T-helper 17 cell (primary cell): Measurements from ENCODE around the gene SLC9C2. TPM values are rescaled to one million over a fixed set of nuclear protein-coding genes. Genes with fewer than 3 reads are reported as not detected.
"Not testable (repeated sequence)": the region's sequence is repeated elsewhere in the genome, so short reads cannot be mapped to it uniquely, and the experiment has no call there.

ENCODE experiments used
- ATAC-seq: fragments of 150-1000 bp; cut with Tn5 transposase; 2 replicates; pipeline ENCODE4 v1.10.0; 2021; ENCODE audit warnings: mild to moderate bottlenecking, moderate library complexity
- DNase-seq, 3 donors: peaks; one replicate each; pipeline versions ENCODE4 v3.0.0 to v3.0.0-alpha.2; 2020 to 2021
- H3K9me3 ChIP-seq: one replicate; pipeline ENCODE4 v1.7.0; 2013; ENCODE audit warnings: low read length, mild to moderate bottlenecking; ENCODE audit not compliant: control insufficient read depth, poor library complexity, severe bottlenecking
- H3K27ac Mint-ChIP-seq: one replicate; pipeline ENCODE4 v1.8.0; 2022; ENCODE audit warnings: mild to moderate bottlenecking, moderate library complexity, mixed read lengths
- H3K27me3 Mint-ChIP-seq: one replicate; pipeline ENCODE4 v1.8.0; 2022; ENCODE audit warnings: mixed read lengths
- H3K36me3 Mint-ChIP-seq: one replicate; pipeline ENCODE4 v1.8.0; 2022; ENCODE audit warnings: low read depth, mixed read lengths
- H3K4me1 Mint-ChIP-seq: one replicate; pipeline ENCODE4 v1.8.0; 2022; ENCODE audit warnings: mild to moderate bottlenecking, mixed read lengths
- H3K4me3 Mint-ChIP-seq: one replicate; pipeline ENCODE4 v1.8.0; 2022; ENCODE audit warnings: mild to moderate bottlenecking, moderate library complexity, mixed read lengths
- total RNA-seq, 4 donors: library from RNA in 2 of 4; stranded (reverse) in 2 of 4; gene quantifications; one replicate each; pipeline ENCODE4 v1.2.3 and lab custom pipeline; 2022 to 2026

Gene SLC9C2
- total RNA-seq, 2 donors from 2014 or later: not detected

DNA sequence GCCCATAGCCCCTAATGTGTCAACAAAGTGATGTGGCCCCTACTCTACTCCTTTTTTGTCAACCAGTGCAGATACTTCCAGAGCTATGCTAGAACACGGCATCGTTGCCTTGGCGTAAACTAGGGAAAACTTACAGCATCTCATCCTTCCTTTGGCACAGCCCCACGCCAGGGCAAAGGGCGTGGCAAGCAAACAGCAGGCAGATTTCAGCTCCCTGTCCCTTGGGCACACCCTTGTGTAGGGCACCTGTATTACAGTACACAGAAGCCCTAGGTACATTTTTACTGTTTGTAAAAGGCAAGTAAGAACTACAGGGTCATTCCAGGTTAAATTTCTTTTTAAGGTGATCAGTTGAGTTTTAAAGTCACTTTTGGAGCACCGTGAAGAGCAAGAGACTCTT, 96.4 kb downstream of the SLC9C2 start:
- Mint-ChIP-seq H3K4me3 (no peak overlapping the region), H3K4me1 (peaks cover 4% of the 10 kb centered on the region), H3K27ac (no peak overlapping the region), H3K27me3 (peaks cover 9% of the 10 kb centered on the region), H3K36me3 (no peaks in the 10 kb centered on the region)
- no peak for ATAC-seq
- no peaks in the 10 kb centered on the region for H3K9me3 ChIP-seq
- no peak for DNase-seq

DNA sequence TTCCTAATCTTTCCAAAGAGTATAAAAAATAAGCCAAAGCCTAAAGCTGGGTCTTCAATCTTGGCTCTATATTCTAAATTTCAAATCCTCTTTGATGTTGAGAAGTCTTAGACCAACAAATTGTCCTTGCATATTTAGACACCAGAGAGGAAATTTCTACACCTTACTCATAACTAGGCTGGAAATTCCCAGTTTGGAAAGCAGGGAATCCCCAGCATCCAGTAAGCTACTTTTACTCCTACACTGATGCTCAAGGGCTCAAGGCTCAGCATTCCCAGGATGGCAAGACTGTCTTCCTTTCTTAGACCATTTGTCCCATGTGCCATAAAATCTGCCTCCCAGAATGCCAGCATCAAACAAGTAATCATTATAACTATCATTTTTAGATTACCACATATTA, 97.5 kb downstream of the SLC9C2 start:
- DNase-seq (no peak), ATAC-seq (no peak)
- no peak overlapping the region for H3K4me3 Mint-ChIP-seq
- H3K4me1 Mint-ChIP-seq: peaks cover 4% of the 10 kb centered on the region
- no peaks in the 10 kb centered on the region for H3K9me3 ChIP-seq
- peaks cover 9% of the 10 kb centered on the region for H3K27me3 Mint-ChIP-seq
- H3K27ac Mint-ChIP-seq: no peak overlapping the region
- H3K36me3 Mint-ChIP-seq: no peaks in the 10 kb centered on the region

DNA sequence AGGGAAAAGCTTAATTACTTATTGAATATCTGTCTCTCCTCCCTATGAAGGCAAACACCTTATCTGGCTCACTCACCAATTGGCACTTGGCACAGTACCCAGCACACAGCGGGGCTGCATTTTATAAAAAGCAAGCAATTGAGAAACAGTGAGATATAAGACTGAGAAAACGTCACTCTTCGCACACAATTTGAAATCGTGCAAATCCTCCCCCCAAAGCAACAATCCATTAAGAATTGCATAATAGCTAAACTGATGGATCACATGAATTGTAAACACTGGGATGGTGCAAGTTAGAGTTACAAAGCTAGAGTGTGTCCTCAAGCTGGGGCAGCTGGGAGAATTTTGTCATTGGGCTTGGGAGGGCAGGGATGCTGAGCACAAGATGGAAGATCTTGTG, 98.6 kb downstream of the SLC9C2 start:
- no peaks in the 10 kb centered on the region for H3K9me3 ChIP-seq
- Mint-ChIP-seq H3K27me3 (peaks cover 9% of the 10 kb centered on the region), H3K36me3 (no peaks in the 10 kb centered on the region), H3K4me3 (no peak overlapping the region), H3K27ac (no peak overlapping the region), H3K4me1 (peaks cover 4% of the 10 kb centered on the region)
- ATAC-seq: no peak
- DNase-seq: no peak

DNA sequence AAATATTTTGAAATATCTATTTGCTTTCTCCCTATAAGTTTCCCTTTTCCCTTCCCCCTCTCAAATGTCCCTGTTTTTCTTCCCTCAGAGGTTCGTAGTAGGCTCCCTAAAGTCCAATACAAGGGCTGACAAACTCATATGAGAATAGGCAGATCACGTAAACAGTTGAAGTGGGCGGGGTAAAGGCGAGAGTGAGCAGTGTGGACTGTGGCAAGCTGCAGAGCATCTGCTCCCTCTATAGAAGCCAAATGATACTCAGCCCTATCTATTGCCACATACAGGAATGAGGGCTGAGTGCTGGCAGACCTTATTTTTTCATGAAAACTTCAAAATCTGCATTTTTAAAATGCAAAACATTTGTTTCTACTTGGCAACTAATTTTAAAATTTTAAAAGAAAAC, 99.5 kb downstream of the SLC9C2 start:
- no peaks in the 10 kb centered on the region for H3K9me3 ChIP-seq
- no peaks in the 10 kb centered on the region for H3K36me3 Mint-ChIP-seq
- ATAC-seq (no peak), DNase-seq (no peak)
- no peak overlapping the region for H3K27ac Mint-ChIP-seq
- peaks cover 2% of the 10 kb centered on the region for H3K4me1 Mint-ChIP-seq
- H3K27me3 Mint-ChIP-seq: peaks cover 9% of the 10 kb centered on the region
- no peak overlapping the region for H3K4me3 Mint-ChIP-seq

DNA sequence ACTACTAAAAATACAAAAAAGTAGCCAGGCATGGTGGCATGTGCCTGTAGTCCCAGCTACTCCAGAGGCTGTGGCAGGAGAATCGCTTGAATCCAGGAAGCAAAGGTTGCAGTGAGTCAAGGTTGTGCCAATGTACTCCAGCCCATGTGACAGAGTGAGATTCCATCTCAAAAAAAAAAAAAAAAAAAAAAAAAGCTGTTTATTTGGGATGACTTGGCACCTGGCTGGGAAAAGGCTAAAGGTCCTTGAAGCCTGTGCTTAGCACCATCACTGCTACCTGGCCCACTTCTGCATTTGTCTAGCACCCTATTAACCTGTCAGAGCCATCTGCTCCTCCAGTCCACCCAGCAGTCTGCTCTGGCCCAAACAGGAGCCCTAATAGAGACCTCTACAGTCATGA, 100.8 kb downstream of the SLC9C2 start:
- Mint-ChIP-seq H3K27ac (no peak overlapping the region), H3K4me3 (no peak overlapping the region), H3K36me3 (no peaks in the 10 kb centered on the region), H3K27me3 (peaks cover 9% of the 10 kb centered on the region), H3K4me1 (peaks cover 2% of the 10 kb centered on the region)
- DNase-seq (no peak), ATAC-seq (no peak)
- H3K9me3 ChIP-seq: no peaks in the 10 kb centered on the region

DNA sequence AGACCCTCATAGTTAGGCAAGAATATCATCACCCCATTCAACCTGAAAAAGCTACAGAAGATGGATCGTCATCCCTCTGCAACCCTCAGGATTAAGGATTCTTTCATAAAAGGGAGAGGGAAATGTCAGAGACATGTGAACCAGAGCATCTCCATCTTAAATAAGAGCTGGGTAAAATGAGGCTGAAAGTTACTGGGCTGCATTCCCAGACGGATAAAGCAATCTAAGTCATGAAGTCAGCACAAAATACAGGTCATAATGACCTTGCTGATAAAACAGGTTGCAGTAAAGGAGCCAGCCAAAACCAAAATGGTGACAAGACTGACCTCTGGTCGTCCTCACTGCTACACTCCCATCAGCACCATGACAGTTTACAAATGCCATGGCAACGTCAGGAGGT, 103.1 kb downstream of the SLC9C2 start:
- no peak for DNase-seq
- Mint-ChIP-seq H3K27me3 (peaks cover 9% of the 10 kb centered on the region), H3K27ac (no peak overlapping the region), H3K4me1 (no peaks in the 10 kb centered on the region), H3K4me3 (no peak overlapping the region), H3K36me3 (no peaks in the 10 kb centered on the region)
- no peaks in the 10 kb centered on the region for H3K9me3 ChIP-seq
- ATAC-seq: no peak

DNA sequence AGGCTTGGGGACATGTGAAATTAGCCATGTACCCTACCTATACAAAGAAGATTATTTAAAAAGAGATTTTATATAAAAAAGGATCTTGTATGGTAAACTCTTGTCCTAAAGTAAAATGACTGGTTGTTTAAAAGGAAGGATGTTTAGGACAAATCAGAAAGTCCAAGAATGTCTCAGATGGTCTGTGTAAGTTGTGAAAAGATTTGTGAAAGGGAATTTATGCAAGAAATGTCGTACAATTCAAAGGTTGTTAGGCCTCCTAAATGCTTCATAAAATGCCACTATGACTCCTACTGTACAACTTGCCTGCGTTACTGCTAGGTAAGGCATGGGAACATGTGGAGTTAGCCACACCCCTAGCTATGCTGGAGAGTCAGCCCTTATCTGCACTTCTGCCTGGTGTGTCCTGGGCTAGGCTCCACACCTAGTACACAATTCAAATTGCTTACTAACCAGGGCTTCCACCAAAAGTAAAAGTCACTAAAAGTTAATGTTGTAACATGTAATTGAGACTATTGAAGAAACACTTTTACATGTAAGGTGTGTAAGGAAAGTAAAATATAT, 106.0 kb downstream of the SLC9C2 start:
- no peaks in the 10 kb centered on the region for H3K9me3 ChIP-seq
- no peak overlapping the region for H3K4me3 Mint-ChIP-seq
- H3K4me1 Mint-ChIP-seq: no peaks in the 10 kb centered on the region
- H3K27ac Mint-ChIP-seq: no peak overlapping the region
- ATAC-seq: no peak
- no peaks in the 10 kb centered on the region for H3K27me3 Mint-ChIP-seq
- no peak for DNase-seq
- no peaks in the 10 kb centered on the region for H3K36me3 Mint-ChIP-seq

DNA sequence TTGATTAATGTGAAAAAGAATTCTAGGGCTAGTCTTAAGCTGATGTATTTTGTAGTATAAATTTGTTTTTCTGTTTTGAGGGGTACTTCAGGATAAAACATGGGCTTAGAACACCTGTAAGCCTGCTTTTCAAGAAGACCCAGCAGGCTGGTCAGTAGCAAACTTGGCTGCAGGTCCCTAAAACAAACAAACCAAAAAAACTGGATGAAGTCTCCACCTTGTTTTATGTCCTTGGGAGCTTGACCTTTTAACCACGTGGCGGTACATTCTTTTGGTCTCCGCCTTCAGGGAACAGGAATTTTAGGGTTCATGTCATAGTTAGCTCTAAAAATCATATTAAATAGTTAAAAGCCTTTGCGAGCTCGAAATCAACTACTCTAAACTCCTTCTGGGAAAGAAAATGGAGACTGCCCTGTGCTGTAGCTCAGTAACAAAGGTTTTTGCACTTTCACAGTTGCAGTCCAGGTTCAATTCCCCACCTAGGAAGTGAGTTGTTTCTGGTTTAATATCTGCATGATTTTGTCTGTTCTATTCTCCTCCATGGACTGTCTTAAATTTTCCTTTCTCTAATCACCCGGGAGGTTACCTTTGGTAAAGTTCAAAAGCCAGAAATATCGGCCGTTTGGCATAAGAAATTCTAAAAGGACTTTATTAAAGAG, 107.1 kb downstream of the SLC9C2 start:
- ATAC-seq (no peak), DNase-seq (no peak)
- H3K27ac Mint-ChIP-seq: no peak overlapping the region
- no peak overlapping the region for H3K4me3 Mint-ChIP-seq
- no peaks in the 10 kb centered on the region for H3K36me3 Mint-ChIP-seq
- no peaks in the 10 kb centered on the region for H3K27me3 Mint-ChIP-seq
- H3K4me1 Mint-ChIP-seq: no peaks in the 10 kb centered on the region
- H3K9me3 ChIP-seq: no peaks in the 10 kb centered on the region

DNA sequence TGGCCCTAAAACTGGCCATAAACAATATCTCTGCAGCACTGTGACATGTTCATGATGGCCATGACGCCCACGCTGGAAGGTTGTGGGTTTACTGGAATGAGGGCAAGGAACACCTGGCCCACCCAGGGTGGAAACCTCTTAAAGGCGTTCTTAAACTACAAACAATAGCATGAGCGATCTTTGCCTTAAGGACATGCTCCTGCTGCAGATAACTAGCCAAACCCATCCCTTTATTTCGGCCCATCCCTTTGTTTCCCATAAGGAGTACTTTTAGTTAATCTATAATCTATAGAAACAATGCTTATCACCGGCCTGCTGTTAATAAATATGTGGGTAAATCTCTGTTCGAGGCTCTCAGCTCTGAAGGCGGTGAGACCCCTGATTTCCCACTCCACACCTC, 109.7 kb downstream of the SLC9C2 start:
- H3K4me1 Mint-ChIP-seq, H3K9me3 ChIP-seq, H3K4me3 Mint-ChIP-seq, H3K36me3 Mint-ChIP-seq, H3K27ac Mint-ChIP-seq, DNase-seq, ATAC-seq, H3K27me3 Mint-ChIP-seq: not testable (repeated sequence)

DNA sequence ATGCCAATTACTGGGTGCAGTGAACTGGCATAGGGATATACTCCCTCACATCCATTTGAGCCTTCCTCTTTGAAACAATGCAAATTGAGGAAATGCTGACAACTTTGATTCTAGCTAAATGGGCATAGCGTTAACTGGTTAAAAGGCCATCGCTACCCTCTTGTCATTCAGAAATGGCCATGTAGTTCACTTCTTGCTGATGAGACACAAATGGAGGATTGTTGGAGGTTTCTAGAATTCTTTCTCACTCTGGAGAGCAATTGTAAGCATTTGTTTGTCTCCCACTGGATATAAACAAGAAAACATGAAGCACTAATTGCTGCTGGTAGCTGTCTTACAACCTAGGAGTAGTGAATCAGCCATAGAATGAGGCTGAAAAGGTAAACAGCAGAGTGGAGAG, 111.4 kb downstream of the SLC9C2 start:
- H3K27me3 Mint-ChIP-seq: no peaks in the 10 kb centered on the region
- no peaks in the 10 kb centered on the region for H3K9me3 ChIP-seq
- peaks cover 3% of the 10 kb centered on the region for H3K4me1 Mint-ChIP-seq
- DNase-seq: no peak
- H3K27ac Mint-ChIP-seq: no peak overlapping the region
- no peak overlapping the region for H3K4me3 Mint-ChIP-seq
- ATAC-seq: no peak
- H3K36me3 Mint-ChIP-seq: peaks cover 4% of the 10 kb centered on the region

DNA sequence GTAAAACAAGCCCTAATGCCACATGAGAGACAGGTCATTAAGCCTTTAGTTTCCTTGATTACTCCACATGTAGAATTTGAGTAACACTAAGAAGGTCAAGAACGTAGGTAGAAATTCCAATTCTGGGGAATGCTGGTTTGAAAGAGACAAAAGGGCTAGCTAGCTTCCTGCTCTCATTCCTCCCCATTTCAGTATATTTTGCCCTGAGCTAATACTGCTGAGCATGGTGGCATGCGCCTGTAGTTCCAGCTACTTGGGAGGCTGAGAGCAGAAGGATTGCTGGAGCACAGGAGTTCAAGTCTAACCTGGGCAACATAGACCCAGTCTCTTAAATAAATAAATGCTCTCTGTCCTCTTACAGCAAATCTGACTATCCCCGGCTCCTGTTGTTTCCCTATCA, 112.9 kb downstream of the SLC9C2 start:
- no peak overlapping the region for H3K27ac Mint-ChIP-seq
- H3K4me3 Mint-ChIP-seq: no peak overlapping the region
- ATAC-seq: no peak

DNA sequence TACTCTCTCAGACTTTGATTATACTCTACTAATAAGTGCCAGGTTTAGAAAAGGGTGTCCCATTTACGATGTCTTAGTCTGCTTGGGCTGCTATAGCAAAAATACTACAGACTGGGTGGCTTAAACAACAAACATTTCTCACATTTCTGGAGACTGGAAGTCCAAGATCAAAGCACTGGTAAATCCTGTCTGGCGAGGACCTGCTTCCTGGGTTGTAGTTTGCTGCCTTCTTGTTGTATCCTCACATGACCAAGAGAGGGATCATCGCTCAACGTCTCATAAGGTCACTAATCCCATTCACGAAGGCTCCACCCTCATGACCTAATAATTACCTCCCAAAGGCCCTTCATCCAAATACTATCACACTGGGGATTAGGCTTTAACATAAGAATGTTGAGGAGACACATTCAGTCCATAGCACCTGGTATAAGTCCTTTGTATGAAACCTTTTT, 113.7 kb downstream of the SLC9C2 start:
- no peaks in the 10 kb centered on the region for H3K9me3 ChIP-seq

More for the DNA sequence above, 112.9 kb downstream of the SLC9C2 start:
- Mint-ChIP-seq H3K36me3 (peaks cover 10% of the 10 kb centered on the region), H3K4me1 (peaks cover 3% of the 10 kb centered on the region), H3K27me3 (no peaks in the 10 kb centered on the region)
- H3K9me3 ChIP-seq: no peaks in the 10 kb centered on the region
- DNase-seq: no peak

DNA sequence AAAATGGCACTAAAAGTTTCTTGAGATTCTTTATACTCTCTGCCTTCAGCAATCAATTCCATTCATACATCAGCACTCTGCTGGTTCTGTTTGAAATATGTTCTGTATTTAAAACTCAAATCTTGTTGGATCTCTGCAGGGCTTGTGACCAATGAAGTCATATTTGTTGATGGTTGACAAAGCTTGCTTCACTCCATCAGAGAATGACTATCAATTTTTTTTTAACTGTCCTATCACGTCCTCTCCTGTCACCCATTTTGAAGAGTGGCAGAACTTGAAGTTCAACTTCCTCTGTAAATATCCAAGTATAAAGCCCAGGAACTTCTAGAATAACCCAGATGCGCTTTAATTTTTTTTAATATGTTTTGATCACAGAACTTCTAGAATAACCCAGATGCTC, 114.9 kb downstream of the SLC9C2 start:
- Mint-ChIP-seq H3K27me3 (no peaks in the 10 kb centered on the region), H3K36me3 (peaks cover 12% of the 10 kb centered on the region), H3K4me1 (peaks cover 3% of the 10 kb centered on the region), H3K27ac (no peak overlapping the region), H3K4me3 (no peak overlapping the region)
- DNase-seq (no peak), ATAC-seq (no peak)
- H3K9me3 ChIP-seq: no peaks in the 10 kb centered on the region

More for the DNA sequence above, 113.7 kb downstream of the SLC9C2 start:
- H3K4me1 Mint-ChIP-seq: peaks cover 3% of the 10 kb centered on the region
- no peaks in the 10 kb centered on the region for H3K27me3 Mint-ChIP-seq
- DNase-seq (no peak), ATAC-seq (no peak)
- peaks cover 12% of the 10 kb centered on the region for H3K36me3 Mint-ChIP-seq
- no peak overlapping the region for H3K4me3 Mint-ChIP-seq
- H3K27ac Mint-ChIP-seq: peak overlapping the region; percentile 21

DNA sequence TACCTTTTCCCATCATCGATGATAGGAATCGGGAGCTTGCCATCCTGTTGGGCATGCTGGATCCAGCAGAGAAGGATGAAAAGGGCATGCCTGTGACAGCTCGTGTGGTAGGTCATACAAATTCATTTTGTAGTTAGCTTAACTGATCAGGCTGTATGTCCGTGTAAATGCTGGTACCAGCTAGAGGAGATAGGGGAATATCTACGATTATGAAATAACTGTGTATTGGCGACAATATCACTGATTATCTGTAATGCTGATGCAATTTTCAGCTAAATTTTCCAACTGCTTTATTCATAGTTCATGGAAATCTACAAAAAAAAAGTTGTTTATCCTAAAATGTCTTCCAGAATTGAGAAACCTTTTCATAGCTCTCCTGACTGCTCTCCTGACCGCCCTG, 117.5 kb downstream of the SLC9C2 start:
- DNase-seq: no peak
- peaks cover 21% of the 10 kb centered on the region for H3K36me3 Mint-ChIP-seq
- peak overlapping the region; percentile 51 for H3K27ac Mint-ChIP-seq
- peaks cover 11% of the 10 kb centered on the region for H3K4me1 Mint-ChIP-seq
- H3K27me3 Mint-ChIP-seq: no peaks in the 10 kb centered on the region
- no peak overlapping the region for H3K4me3 Mint-ChIP-seq
- no peaks in the 10 kb centered on the region for H3K9me3 ChIP-seq
- ATAC-seq: no peak
